ENCODE measurements around the gene SEC11C. TPM values are rescaled to one million over a fixed set of nuclear protein-coding genes. Genes with fewer than 3 reads are reported as not detected.

SEC11C gene
- polyA plus RNA-seq, 3 donors: 14.9 to 98.4 (median 98.0) TPM

- no peak overlapping the region for H3K4me3 ChIP-seq (replicated peaks in 1 of 3; ENCODE audit: low read depth in 2 of 3, low read length in 3 of 3)
- no peaks in the 10 kb centered on the region for H3K4me1 ChIP-seq (ENCODE audit: control insufficient read depth in 1 of 2, insufficient read depth in 2 of 2, low read length in 2 of 2)
- no peak for DNase-seq
- H4K20me1 ChIP-seq (ENCODE audit: insufficient read depth, low read length): no peaks in the 10 kb centered on the region
- Mint-ChIP-seq H3K27me3 (ENCODE audit: low read depth in 3 of 3) (peaks cover 3 to 6% (median 3%) of the 10 kb centered on the region in 3 donors), H3K4me1 (no peaks in the 10 kb centered on the region), H3K36me3 (no peaks in the 10 kb centered on the region), H3K4me3 (no peak overlapping the region), H3K9me3 (peaks cover 0 to 4% (median 0%) of the 10 kb centered on the region in 7 donors), H3K27ac (no peak overlapping the region)
- no peaks in the 10 kb centered on the region for H3K79me2 ChIP-seq (ENCODE audit: insufficient read depth, low read length)
- H3K27ac ChIP-seq (ENCODE audit: low read depth in 1 of 2, low read length in 2 of 2): no peak overlapping the region
- no peak overlapping the region for H3K9ac ChIP-seq (ENCODE audit: insufficient read depth, low read length, poor library complexity, severe bottlenecking)
- intact Hi-C loops (cut with micrococcal nuclease): no loop called here
- H3K9me3 ChIP-seq (replicated peaks in 1 of 2; ENCODE audit: control insufficient read depth in 1 of 2, insufficient read depth in 1 of 2, low read length in 2 of 2): no peaks in the 10 kb centered on the region
- no peaks in the 10 kb centered on the region for H3K36me3 ChIP-seq (replicated peaks in 1 of 2; ENCODE audit: control insufficient read depth in 1 of 2, insufficient read depth in 2 of 2, low read length in 2 of 2)
- 57% methylated on average over 1 of the region's 3 CpGs for whole genome bisulfite sequencing (ENCODE audit: insufficient coverage)
- no peak overlapping the region for H2AFZ ChIP-seq (ENCODE audit: insufficient read depth, low read depth, low read length, poor library complexity, severe bottlenecking)
- no peak overlapping the region for H3K4me2 ChIP-seq (replicated peaks; ENCODE audit: extremely low read depth, low read length, poor library complexity, severe bottlenecking)
- H3K27me3 ChIP-seq (ENCODE audit: control insufficient read depth in 2 of 2, insufficient read depth in 2 of 2, low read length in 2 of 2): no peaks in the 10 kb centered on the region
- no peak for TF ChIP-seq CTCF (IDR thresholded peaks at IDR 0.05)
These were observed 61.1 kb downstream of the SEC11C start for GRCh38 chr18:59200787-59201186.

- TF ChIP-seq CTCF (IDR thresholded peaks at IDR 0.05): no peak
- DNase-seq: no peak
- no peak overlapping the region for H3K9ac ChIP-seq (ENCODE audit: insufficient read depth, low read length, poor library complexity, severe bottlenecking)
- H3K27me3 Mint-ChIP-seq (ENCODE audit: low read depth in 3 of 3): peaks cover 0 to 4% (median 3%) of the 10 kb centered on the region in 3 donors
- H2AFZ ChIP-seq (ENCODE audit: insufficient read depth, low read depth, low read length, poor library complexity, severe bottlenecking): no peak overlapping the region
- H3K4me2 ChIP-seq (replicated peaks; ENCODE audit: extremely low read depth, low read length, poor library complexity, severe bottlenecking): no peak overlapping the region
- no peak overlapping the region for H3K27ac ChIP-seq (ENCODE audit: low read depth in 1 of 2, low read length in 2 of 2)
- no peak overlapping the region for H3K4me3 Mint-ChIP-seq
- no peaks in the 10 kb centered on the region for H4K20me1 ChIP-seq (ENCODE audit: insufficient read depth, low read length)
- H3K27me3 ChIP-seq (ENCODE audit: control insufficient read depth in 2 of 2, insufficient read depth in 2 of 2, low read length in 2 of 2): no peaks in the 10 kb centered on the region
- H3K4me1 Mint-ChIP-seq: no peaks in the 10 kb centered on the region
- H3K27ac Mint-ChIP-seq: no peak overlapping the region
- no peaks in the 10 kb centered on the region for H3K36me3 ChIP-seq (replicated peaks in 1 of 2; ENCODE audit: control insufficient read depth in 1 of 2, insufficient read depth in 2 of 2, low read length in 2 of 2)
- H3K9me3 Mint-ChIP-seq: peaks cover 0 to 4% (median 0%) of the 10 kb centered on the region in 7 donors
- no peaks in the 10 kb centered on the region for H3K36me3 Mint-ChIP-seq
- intact Hi-C loops (cut with micrococcal nuclease): no loop called here
- no peak overlapping the region for H3K4me3 ChIP-seq (replicated peaks in 1 of 3; ENCODE audit: low read depth in 2 of 3, low read length in 3 of 3)
- H3K79me2 ChIP-seq (ENCODE audit: insufficient read depth, low read length): no peaks in the 10 kb centered on the region
- no peaks in the 10 kb centered on the region for H3K9me3 ChIP-seq (replicated peaks in 1 of 2; ENCODE audit: control insufficient read depth in 1 of 2, insufficient read depth in 1 of 2, low read length in 2 of 2)
- H3K4me1 ChIP-seq (ENCODE audit: control insufficient read depth in 1 of 2, insufficient read depth in 2 of 2, low read length in 2 of 2): no peaks in the 10 kb centered on the region
These were observed 62.7 kb downstream of the SEC11C start for GRCh38 chr18:59202258-59202820.

Measured in CD14-positive monocyte (primary cell).